CD14-positive monocyte (primary cell): ENCODE measurements around the gene AGFG2. TPM values are rescaled to one million over a fixed set of nuclear protein-coding genes. Genes with fewer than 3 reads are reported as not detected.
A peak's percentile ranks its signal among the peaks of the same experiment; 100 is the strongest.
"Not testable (repeated sequence)": the region's sequence is repeated elsewhere in the genome, so short reads cannot be mapped to it uniquely, and the experiment has no call there.

Experiments
- DNase-seq, 3 donors: peaks; one replicate each; pipeline ENCODE4 v3.0.0-alpha.2; 2011 to 2022
- H2AFZ ChIP-seq: 2 replicates; pipeline ENCODE4 v1.6.0; 2012; ENCODE audit warnings: mild to moderate bottlenecking, low read depth, low read length, inconsistent platforms; ENCODE audit not compliant: insufficient read depth, poor library complexity, severe bottlenecking
- H3K27ac ChIP-seq, 2 donors: 1 replicate in 1 of 2; 2 replicates in 1 of 2; pipeline ENCODE4 v1.5.1; 2012 to 2013; ENCODE audit warnings: low read length in 2 of 2, control low read depth in 1 of 2, inconsistent platforms in 1 of 2, low read depth in 1 of 2, mild to moderate bottlenecking in 1 of 2
- H3K27me3 ChIP-seq, 2 donors: one replicate each; pipeline versions ENCODE4 v1.6.0 to v1.6.1; 2011 to 2013; ENCODE audit warnings: low read length in 2 of 2; ENCODE audit not compliant: control insufficient read depth in 2 of 2, insufficient read depth in 2 of 2
- H3K36me3 ChIP-seq, 2 donors: replicated peaks in 1 of 2; 1 replicate in 1 of 2; 2 replicates in 1 of 2; pipeline versions ENCODE4 v1.5.1 to v1.6.1; 2012 to 2013; ENCODE audit warnings: low read length in 2 of 2, control low read depth in 1 of 2, inconsistent platforms in 1 of 2, mild to moderate bottlenecking in 1 of 2; ENCODE audit not compliant: insufficient read depth in 2 of 2, control insufficient read depth in 1 of 2
- H3K4me1 ChIP-seq, 2 donors: 1 replicate in 1 of 2; 2 replicates in 1 of 2; pipeline versions ENCODE4 v1.5.1 to v1.6.1; 2012 to 2013; ENCODE audit warnings: low read length in 2 of 2, control low read depth in 1 of 2, inconsistent platforms in 1 of 2, mild to moderate bottlenecking in 1 of 2, moderate library complexity in 1 of 2; ENCODE audit not compliant: insufficient read depth in 2 of 2, control insufficient read depth in 1 of 2
- H3K4me2 ChIP-seq: replicated peaks from 2 replicates; pipeline ENCODE3; 2012; ENCODE audit warnings: low read length, moderate library complexity, mild to moderate bottlenecking; ENCODE audit not compliant: poor library complexity, severe bottlenecking; ENCODE audit errors: extremely low read depth
- H3K4me3 ChIP-seq, 3 experiments: fragments of 200-600 bp in 1 of 3; sonication (generic) in 1 of 3; replicated peaks in 1 of 3; 1 replicate in 2 of 3; 2 replicates in 1 of 3; pipeline ENCODE4 v1.5.1; 2011 to 2013; ENCODE audit warnings: low read length in 3 of 3, mild to moderate bottlenecking in 3 of 3, control low read depth in 2 of 3, low read depth in 2 of 3, inconsistent platforms in 1 of 3, moderate library complexity in 1 of 3
- H3K79me2 ChIP-seq: 2 replicates; pipeline ENCODE4 v1.6.0; 2012; ENCODE audit warnings: mild to moderate bottlenecking, control low read depth, inconsistent platforms, low read length, moderate library complexity; ENCODE audit not compliant: insufficient read depth
- H3K9ac ChIP-seq: 2 replicates; pipeline ENCODE4 v1.6.0; 2017; ENCODE audit warnings: low read length, mild to moderate bottlenecking; ENCODE audit not compliant: insufficient read depth, poor library complexity, severe bottlenecking
- H3K9me3 ChIP-seq, 2 donors: replicated peaks in 1 of 2; 1 replicate in 1 of 2; 2 replicates in 1 of 2; pipeline versions ENCODE4 v1.5.1 to v1.6.1; 2012 to 2013; ENCODE audit warnings: low read length in 2 of 2, control low read depth in 1 of 2; ENCODE audit not compliant: control insufficient read depth in 1 of 2, insufficient read depth in 1 of 2
- H4K20me1 ChIP-seq: 2 replicates; pipeline ENCODE4 v1.6.0; 2012; ENCODE audit warnings: mild to moderate bottlenecking, low read length, control low read depth, moderate library complexity; ENCODE audit not compliant: insufficient read depth
- H3K27ac Mint-ChIP-seq, 7 donors: one replicate each; pipeline ENCODE4 v1.8.0; 2020; ENCODE audit warnings: mild to moderate bottlenecking in 7 of 7, mixed read lengths in 7 of 7, moderate library complexity in 6 of 7, inconsistent platforms in 2 of 7
- H3K27me3 Mint-ChIP-seq, 3 donors: one replicate each; pipeline ENCODE4 v1.8.0; 2021 to 2022; ENCODE audit warnings: low read depth in 3 of 3, mild to moderate bottlenecking in 3 of 3, mixed read lengths in 3 of 3, moderate library complexity in 3 of 3, inconsistent platforms in 1 of 3
- H3K36me3 Mint-ChIP-seq, 2 donors: one replicate each; pipeline ENCODE4 v1.8.0; 2020; ENCODE audit warnings: mixed read lengths in 2 of 2, inconsistent platforms in 1 of 2, mild to moderate bottlenecking in 1 of 2
- H3K4me1 Mint-ChIP-seq: one replicate; pipeline ENCODE4 v1.8.0; 2020; ENCODE audit warnings: mild to moderate bottlenecking, mixed read lengths
- H3K4me3 Mint-ChIP-seq, 2 donors: one replicate each; pipeline ENCODE4 v1.8.0; 2020; ENCODE audit warnings: mild to moderate bottlenecking in 2 of 2, mixed read lengths in 2 of 2, moderate library complexity in 1 of 2
- H3K9me3 Mint-ChIP-seq, 7 donors: one replicate each; pipeline ENCODE4 v1.8.0; 2020 to 2022; ENCODE audit warnings: mixed read lengths in 7 of 7, mild to moderate bottlenecking in 6 of 7, moderate library complexity in 6 of 7, inconsistent platforms in 2 of 7
- WGBS: methylation state at CpG from one replicate; pipeline ENCODE4 v1.1.5; 2013; ENCODE audit warnings: missing lambda C conversion rate; ENCODE audit not compliant: insufficient coverage; 5-methylcytosine and 5-hydroxymethylcytosine counted together
- intact Hi-C, 2 donors: fragments of 100-400 bp; cut with micrococcal nuclease; formaldehyde crosslinking; loops; one replicate each; pipeline versions ENCODE4 v1.15.0 to v1.15.1; 2023
- polyA plus RNA-seq, 3 donors: library from polyadenylated mRNA; depleted of rRNA in 1 of 3; unstranded in 2 of 3; stranded (reverse) in 1 of 3; fragments of 300-500 nt in 2 of 3; fragments of >200 nt in 1 of 3; fragmentation: Illumina TruSeq in 2 of 3; gene quantifications; 1 replicate in 2 of 3; 2 replicates in 1 of 3; pipeline ENCODE4 v1.2.3, GENCODE V29; 2012 to 2021
- TF ChIP-seq, protein P1 (sequence below): fragments of 200-600 bp; IDR thresholded peaks from one replicate; pipeline ENCODE4 v1.8.0; 2022; ENCODE audit warnings: antibody characterized with exemption, mild to moderate bottlenecking

AGFG2 gene
- polyA plus RNA-seq, 3 donors, result 1.3 to 1.8 (median 1.8) TPM

- H3K9me3 ChIP-seq, result no peaks in the 10 kb centered on the region
- no peaks in the 10 kb centered on the region for H4K20me1 ChIP-seq
- Mint-ChIP-seq H3K27ac (no peak overlapping the region), H3K4me3 (peak overlapping the region; percentile 91 to 93), H3K4me1 (peaks cover 13% of the 10 kb centered on the region), H3K36me3 (no peaks in the 10 kb centered on the region), H3K27me3 (peaks cover 0 to 5% (median 0%) of the 10 kb centered on the region in 3 donors), H3K9me3 (peaks cover 0 to 2% (median 0%) of the 10 kb centered on the region in 7 donors)
- TF ChIP-seq, protein P1, sequence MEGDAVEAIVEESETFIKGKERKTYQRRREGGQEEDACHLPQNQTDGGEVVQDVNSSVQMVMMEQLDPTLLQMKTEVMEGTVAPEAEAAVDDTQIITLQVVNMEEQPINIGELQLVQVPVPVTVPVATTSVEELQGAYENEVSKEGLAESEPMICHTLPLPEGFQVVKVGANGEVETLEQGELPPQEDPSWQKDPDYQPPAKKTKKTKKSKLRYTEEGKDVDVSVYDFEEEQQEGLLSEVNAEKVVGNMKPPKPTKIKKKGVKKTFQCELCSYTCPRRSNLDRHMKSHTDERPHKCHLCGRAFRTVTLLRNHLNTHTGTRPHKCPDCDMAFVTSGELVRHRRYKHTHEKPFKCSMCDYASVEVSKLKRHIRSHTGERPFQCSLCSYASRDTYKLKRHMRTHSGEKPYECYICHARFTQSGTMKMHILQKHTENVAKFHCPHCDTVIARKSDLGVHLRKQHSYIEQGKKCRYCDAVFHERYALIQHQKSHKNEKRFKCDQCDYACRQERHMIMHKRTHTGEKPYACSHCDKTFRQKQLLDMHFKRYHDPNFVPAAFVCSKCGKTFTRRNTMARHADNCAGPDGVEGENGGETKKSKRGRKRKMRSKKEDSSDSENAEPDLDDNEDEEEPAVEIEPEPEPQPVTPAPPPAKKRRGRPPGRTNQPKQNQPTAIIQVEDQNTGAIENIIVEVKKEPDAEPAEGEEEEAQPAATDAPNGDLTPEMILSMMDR, result no peak
- DNase-seq, result no peak
- H3K4me1 ChIP-seq, result peaks cover 14 to 18% of the 10 kb centered on the region in 2 donors
- H3K27ac ChIP-seq, result no peak overlapping the region
- 80% methylated on average over 3 of the region's 6 CpGs for WGBS
- peaks cover 3% of the 10 kb centered on the region for H3K79me2 ChIP-seq
- no peaks in the 10 kb centered on the region for H3K27me3 ChIP-seq
- peak overlapping the region; percentile 61 for H3K9ac ChIP-seq
- H3K4me2 ChIP-seq, result peak overlapping the region; percentile 93
- H2AFZ ChIP-seq, result peak overlapping the region; percentile 96
- H3K36me3 ChIP-seq, result no peaks in the 10 kb centered on the region
- H3K4me3 ChIP-seq, result peak overlapping the region in 1 of 3 experiments; percentile 85
- intact Hi-C loops, result no loop called here
Observed at GRCh38 chr7:100540073-100540723, 1.2 kb downstream of the AGFG2 start.

DNA sequence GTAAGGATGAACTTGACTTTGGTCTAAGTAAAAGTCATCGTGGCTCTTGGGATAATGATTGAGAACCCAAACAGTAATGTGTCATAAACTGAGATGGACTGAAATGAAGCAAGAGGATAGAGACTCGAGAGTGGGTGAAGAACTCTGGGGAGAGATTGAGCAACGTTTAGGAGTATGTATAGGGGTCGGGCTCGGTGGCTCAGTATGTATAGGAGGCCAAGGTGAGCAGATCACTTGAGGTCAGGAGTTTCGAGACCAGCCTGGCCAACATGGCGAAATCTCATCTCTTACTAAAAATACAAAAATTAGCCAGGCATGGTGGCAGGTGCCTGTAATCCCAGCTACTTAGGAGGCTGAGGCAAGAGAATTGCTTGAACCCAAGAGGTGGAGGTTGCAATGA is 2.3 kb downstream of the AGFG2 start:
- H3K4me2 ChIP-seq, H3K36me3 Mint-ChIP-seq, H3K36me3 ChIP-seq, H3K4me3 ChIP-seq, DNase-seq, H3K9me3 Mint-ChIP-seq, H3K79me2 ChIP-seq, H3K27ac ChIP-seq, H2AFZ ChIP-seq, H3K27me3 ChIP-seq, H4K20me1 ChIP-seq, intact Hi-C loops, H3K4me3 Mint-ChIP-seq, H3K9me3 ChIP-seq, H3K27me3 Mint-ChIP-seq, H3K9ac ChIP-seq: not testable (repeated sequence)
- WGBS, result 53% methylated on average over 4 of the region's 7 CpGs
- peaks cover 19% of the 10 kb centered on the region for H3K4me1 Mint-ChIP-seq
- H3K27ac Mint-ChIP-seq, result peak overlapping the region in 1 of 7 donors; percentile 63
- peaks cover 14 to 23% of the 10 kb centered on the region in 2 donors for H3K4me1 ChIP-seq
